Breast epithelium (tissue), 3 donors: ENCODE data around the gene CAMK4.

Experiments
- POLR2A ChIP-seq: fragments of 450-650 bp; IDR thresholded peaks from one replicate; pipeline ENCODE4 v1.6.1; 2016; ENCODE audit warnings: antibody characterized with exemption, mild to moderate bottlenecking, moderate library complexity
- TF ChIP-seq, protein P1 (sequence below), 3 donors: fragments of 450-650 bp; IDR thresholded peaks; one replicate each; pipeline ENCODE4 v1.5.1; 2016 to 2017; ENCODE audit warnings: antibody characterized with exemption in 3 of 3, mild to moderate bottlenecking in 3 of 3, moderate library complexity in 3 of 3

DNA sequence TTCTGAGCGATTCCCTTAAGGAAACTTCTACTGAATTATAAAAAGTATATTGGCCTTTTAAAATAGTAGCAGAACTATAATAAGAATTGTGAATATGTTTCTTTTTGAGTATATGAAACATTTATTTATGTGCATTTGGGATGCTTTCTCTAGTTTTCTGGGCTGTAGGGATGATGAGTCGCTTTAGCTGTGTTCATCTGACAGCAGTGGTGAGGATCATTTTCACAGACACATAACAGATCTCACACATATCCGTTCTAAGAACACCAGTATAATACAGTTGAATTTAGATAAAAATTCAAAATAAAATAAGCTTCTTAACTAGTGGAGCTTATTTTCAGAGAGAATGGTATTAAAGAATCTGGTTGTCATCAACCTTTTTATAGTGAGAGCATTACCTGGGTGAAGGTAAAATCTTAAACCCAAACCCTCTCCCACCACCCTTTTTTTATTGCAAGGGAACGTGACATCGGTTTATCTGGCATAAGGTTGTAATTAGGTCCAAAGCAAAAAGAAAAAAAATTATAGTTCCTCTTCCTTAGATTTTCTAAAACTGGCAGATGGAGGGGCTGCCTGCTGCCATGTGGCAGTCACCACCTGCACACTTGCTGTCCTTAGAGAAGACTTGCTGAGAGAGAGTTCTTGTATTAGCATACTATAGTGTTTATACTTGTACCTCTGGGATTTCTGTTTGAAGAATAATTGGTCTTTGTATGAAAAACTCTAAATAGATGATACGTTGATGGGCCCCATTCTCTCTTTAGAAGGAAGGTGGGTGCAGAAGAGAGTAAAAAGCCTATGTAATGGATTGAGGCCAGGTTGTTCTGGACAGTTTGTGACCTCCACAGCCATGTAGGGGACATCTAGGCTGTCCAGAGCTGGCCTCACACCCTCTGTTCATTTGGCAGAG lies 86.8 kb downstream of the CAMK4 start:
- TF ChIP-seq, protein P1, sequence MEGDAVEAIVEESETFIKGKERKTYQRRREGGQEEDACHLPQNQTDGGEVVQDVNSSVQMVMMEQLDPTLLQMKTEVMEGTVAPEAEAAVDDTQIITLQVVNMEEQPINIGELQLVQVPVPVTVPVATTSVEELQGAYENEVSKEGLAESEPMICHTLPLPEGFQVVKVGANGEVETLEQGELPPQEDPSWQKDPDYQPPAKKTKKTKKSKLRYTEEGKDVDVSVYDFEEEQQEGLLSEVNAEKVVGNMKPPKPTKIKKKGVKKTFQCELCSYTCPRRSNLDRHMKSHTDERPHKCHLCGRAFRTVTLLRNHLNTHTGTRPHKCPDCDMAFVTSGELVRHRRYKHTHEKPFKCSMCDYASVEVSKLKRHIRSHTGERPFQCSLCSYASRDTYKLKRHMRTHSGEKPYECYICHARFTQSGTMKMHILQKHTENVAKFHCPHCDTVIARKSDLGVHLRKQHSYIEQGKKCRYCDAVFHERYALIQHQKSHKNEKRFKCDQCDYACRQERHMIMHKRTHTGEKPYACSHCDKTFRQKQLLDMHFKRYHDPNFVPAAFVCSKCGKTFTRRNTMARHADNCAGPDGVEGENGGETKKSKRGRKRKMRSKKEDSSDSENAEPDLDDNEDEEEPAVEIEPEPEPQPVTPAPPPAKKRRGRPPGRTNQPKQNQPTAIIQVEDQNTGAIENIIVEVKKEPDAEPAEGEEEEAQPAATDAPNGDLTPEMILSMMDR (IDR thresholded peaks at IDR 0.05), result no peak
- TF ChIP-seq POLR2A, result no peak
